Measurements from ENCODE around the gene CWC22.

- TF ChIP-seq EZH2 (IDR thresholded peaks at IDR 0.05; ENCODE audit: insufficient read depth, poor library complexity, severe bottlenecking), result no peak
- no peak for TF ChIP-seq EZH2phosphoT487 (IDR thresholded peaks at IDR 0.05; ENCODE audit: insufficient read depth, low read depth)
Measured at GRCh38 chr2:179949438-179949837, 57.7 kb downstream of the CWC22 start.

All from GM23248 (cell line).